KMS-11 (cell line): ENCODE measurements around the gene PLCH1.

ENCODE experiments used
- H2AFZ ChIP-seq: fragments of 200-600 bp; sonication (generic); 2 replicates; pipeline ENCODE4 v1.6.1; 2016; ENCODE audit warnings: antibody characterized with exemption, mixed run types, low read depth
- H3K27ac ChIP-seq: fragments of 200-600 bp; sonication (generic); 2 replicates; pipeline ENCODE4 v1.6.1; 2016; ENCODE audit warnings: mild to moderate bottlenecking, mixed run types
- H3K27me3 ChIP-seq: fragments of 200-600 bp; sonication (generic); 2 replicates; pipeline ENCODE4 v1.6.1; 2017; ENCODE audit warnings: mild to moderate bottlenecking, low read depth, mixed run types, moderate library complexity; ENCODE audit not compliant: insufficient read depth
- H3K36me3 ChIP-seq: fragments of 200-600 bp; sonication (generic); 2 replicates; pipeline ENCODE4 v1.6.1; 2017; ENCODE audit warnings: mild to moderate bottlenecking, mixed run types; ENCODE audit not compliant: insufficient read depth
- H3K4me1 ChIP-seq: fragments of 200-600 bp; sonication (generic); 2 replicates; pipeline ENCODE4 v1.6.1; 2016; ENCODE audit warnings: mild to moderate bottlenecking, low read depth, mixed run types; ENCODE audit not compliant: poor library complexity, severe bottlenecking
- H3K4me2 ChIP-seq: fragments of 200-600 bp; sonication (generic); 2 replicates; pipeline ENCODE4 v1.7.0; 2016; ENCODE audit warnings: mild to moderate bottlenecking, mixed run types
- H3K4me3 ChIP-seq: fragments of 200-600 bp; sonication (generic); IDR thresholded peaks from 2 replicates; pipeline ENCODE4 v1.6.1; 2017; ENCODE audit warnings: low read depth, low read length, mixed read lengths; ENCODE audit not compliant: insufficient read depth
- H3K79me2 ChIP-seq: fragments of 200-600 bp; sonication (generic); 2 replicates; pipeline ENCODE4 v1.6.1; 2016; ENCODE audit warnings: low read depth, mixed run types; ENCODE audit not compliant: insufficient read depth
- H3K9ac ChIP-seq: fragments of 200-600 bp; sonication (generic); 2 replicates; pipeline ENCODE4 v1.6.1; 2016; ENCODE audit warnings: mild to moderate bottlenecking, mixed run types
- H4K20me1 ChIP-seq: fragments of 200-600 bp; sonication (generic); 2 replicates; pipeline ENCODE4 v1.6.1; 2016; ENCODE audit warnings: mild to moderate bottlenecking, mixed run types; ENCODE audit not compliant: insufficient read depth
- TF ChIP-seq, protein P1 (sequence below): fragments of 200-600 bp; sonication (generic); conservative IDR thresholded peaks from 2 replicates; pipeline ENCODE4 v1.6.1; 2017; ENCODE audit warnings: low read depth, mild to moderate bottlenecking, antibody characterized with exemption, low read length, moderate library complexity, mixed read lengths

Gene PLCH1

GRCh38 chr3:155744626-155745324 is at the start of gene PLCH1:
Gene PLCH1, minus strand, starts transcription at chr3:155745071. Its CDS starts 40,847 bp downstream, at chr3:155704224.
- Histone ChIP-seq H3K4me2 (peak within 1 kb of the TSS; percentile 80), H3K79me2 (no peaks in the 10 kb centered on the region), H3K9ac (peak within 1 kb of the TSS; percentile 47), H3K4me1 (peaks cover 6% of the 10 kb centered on the region), H3K27ac (no peak within 1 kb of the TSS), H3K27me3 (no peaks in the 10 kb centered on the region), H4K20me1 (no peaks in the 10 kb centered on the region), H3K4me3 (peak within 1 kb of the TSS; percentile 94), H3K36me3 (no peaks in the 10 kb centered on the region), H2AFZ (peak within 1 kb of the TSS; percentile 88)
- TF ChIP-seq, protein P1, sequence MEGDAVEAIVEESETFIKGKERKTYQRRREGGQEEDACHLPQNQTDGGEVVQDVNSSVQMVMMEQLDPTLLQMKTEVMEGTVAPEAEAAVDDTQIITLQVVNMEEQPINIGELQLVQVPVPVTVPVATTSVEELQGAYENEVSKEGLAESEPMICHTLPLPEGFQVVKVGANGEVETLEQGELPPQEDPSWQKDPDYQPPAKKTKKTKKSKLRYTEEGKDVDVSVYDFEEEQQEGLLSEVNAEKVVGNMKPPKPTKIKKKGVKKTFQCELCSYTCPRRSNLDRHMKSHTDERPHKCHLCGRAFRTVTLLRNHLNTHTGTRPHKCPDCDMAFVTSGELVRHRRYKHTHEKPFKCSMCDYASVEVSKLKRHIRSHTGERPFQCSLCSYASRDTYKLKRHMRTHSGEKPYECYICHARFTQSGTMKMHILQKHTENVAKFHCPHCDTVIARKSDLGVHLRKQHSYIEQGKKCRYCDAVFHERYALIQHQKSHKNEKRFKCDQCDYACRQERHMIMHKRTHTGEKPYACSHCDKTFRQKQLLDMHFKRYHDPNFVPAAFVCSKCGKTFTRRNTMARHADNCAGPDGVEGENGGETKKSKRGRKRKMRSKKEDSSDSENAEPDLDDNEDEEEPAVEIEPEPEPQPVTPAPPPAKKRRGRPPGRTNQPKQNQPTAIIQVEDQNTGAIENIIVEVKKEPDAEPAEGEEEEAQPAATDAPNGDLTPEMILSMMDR, result no peak

DNA sequence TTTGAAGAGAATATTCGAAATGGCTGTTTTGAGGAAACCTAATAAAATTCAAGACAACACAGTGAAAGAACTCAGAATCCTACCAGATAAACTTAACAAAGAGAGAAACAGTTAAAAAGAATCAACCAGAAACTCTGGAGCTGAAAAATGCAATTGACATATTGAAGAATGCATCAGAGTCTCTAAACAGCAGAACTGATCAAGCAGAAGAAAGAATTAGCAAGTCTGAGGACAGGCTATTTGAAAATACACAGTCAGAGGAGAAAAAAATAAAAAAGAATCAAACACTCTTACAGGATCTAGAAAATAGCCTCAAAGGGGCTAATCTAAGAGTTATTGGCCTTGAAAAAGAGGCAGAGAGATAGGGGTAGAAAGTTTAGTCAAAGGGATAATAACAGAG is 47.7 kb upstream of the PLCH1 start:
- no peaks in the 10 kb centered on the region for H4K20me1 ChIP-seq
- H3K27ac ChIP-seq, result no peak overlapping the region
- H3K79me2 ChIP-seq, result no peaks in the 10 kb centered on the region
- H3K4me1 ChIP-seq, result no peaks in the 10 kb centered on the region
- H3K36me3 ChIP-seq, result no peaks in the 10 kb centered on the region; the same call in 1 of the 2 replicates
- H3K4me3 ChIP-seq, result no peak overlapping the region
- no peak overlapping the region for H3K9ac ChIP-seq
- no peak overlapping the region for H3K4me2 ChIP-seq
- TF ChIP-seq, protein P1, result no peak
- H2AFZ ChIP-seq, result no peak overlapping the region
- H3K27me3 ChIP-seq, result no peaks in the 10 kb centered on the region

DNA sequence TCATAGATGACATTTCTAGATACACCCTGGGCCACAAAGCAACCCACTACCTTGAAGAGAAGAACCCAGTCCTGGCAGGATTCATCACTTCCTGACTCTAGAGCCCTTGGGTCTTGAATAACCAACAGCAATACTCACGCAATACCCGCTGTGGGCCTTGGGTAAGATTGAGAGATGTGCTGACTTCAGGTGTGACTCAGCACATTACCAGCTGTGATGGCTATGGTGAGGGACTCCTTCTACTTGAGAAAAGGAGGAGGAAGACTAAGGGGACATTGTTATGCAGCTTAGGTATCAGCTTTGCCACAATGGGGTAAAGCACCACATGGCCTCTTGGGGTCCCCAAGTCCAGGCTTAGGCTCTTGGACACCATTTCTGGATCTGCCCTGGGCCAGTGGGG is 46.3 kb upstream of the PLCH1 start:
- H3K4me3 ChIP-seq, result no peak overlapping the region
- TF ChIP-seq, protein P1, result no peak
- H3K36me3 ChIP-seq, result no peaks in the 10 kb centered on the region; the same call in 1 of the 2 replicates
- H3K27me3 ChIP-seq, result no peaks in the 10 kb centered on the region
- H3K4me2 ChIP-seq, result no peak overlapping the region
- peaks cover 2% of the 10 kb centered on the region for H3K4me1 ChIP-seq
- H2AFZ ChIP-seq, result no peak overlapping the region
- no peak overlapping the region for H3K9ac ChIP-seq
- no peaks in the 10 kb centered on the region for H3K79me2 ChIP-seq
- no peak overlapping the region for H3K27ac ChIP-seq
- H4K20me1 ChIP-seq, result no peaks in the 10 kb centered on the region

DNA sequence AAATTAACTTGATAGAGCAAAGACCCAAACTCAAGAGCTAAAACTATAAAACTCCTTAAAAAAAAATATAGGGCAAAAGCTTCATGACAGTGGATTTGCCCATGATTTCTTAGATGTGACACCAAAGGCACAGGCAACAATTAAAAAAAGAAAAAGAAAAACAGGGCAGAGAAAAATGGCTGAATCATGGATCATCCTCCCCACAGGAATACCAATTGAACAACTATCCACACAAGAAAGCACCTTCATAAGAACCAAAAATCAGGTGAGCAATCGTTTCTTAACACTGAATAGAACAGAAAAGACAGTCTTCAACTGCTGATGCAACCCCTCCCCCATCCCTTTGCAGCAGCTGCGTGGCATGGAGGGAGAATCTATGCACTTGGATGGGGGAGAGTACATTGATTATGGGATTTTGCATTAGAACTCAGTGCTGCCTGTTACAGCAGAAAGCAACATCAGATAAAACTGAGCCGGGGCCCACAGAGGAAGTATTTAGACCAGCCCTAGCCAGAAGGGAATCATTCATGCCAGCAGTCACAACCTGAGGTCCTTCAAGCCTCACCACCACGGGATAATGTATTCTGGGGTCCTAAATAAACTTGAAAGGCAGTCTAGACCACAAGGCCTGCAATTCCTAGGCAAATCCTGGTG is 45.5 kb upstream of the PLCH1 start:
- H4K20me1 ChIP-seq, result no peaks in the 10 kb centered on the region
- no peak overlapping the region for H3K4me3 ChIP-seq
- TF ChIP-seq, protein P1, result no peak
- H3K36me3 ChIP-seq, result no peaks in the 10 kb centered on the region; the same call in 1 of the 2 replicates
- no peaks in the 10 kb centered on the region for H3K27me3 ChIP-seq
- peaks cover 7% of the 10 kb centered on the region for H3K4me1 ChIP-seq
- no peaks in the 10 kb centered on the region for H3K79me2 ChIP-seq
- H3K4me2 ChIP-seq, result no peak overlapping the region
- no peak overlapping the region for H3K27ac ChIP-seq
- H3K9ac ChIP-seq, result no peak overlapping the region
- H2AFZ ChIP-seq, result no peak overlapping the region
